Right forelimb (tissue), 1 donor: ENCODE data around the gene STXBP4.
"Not testable (repeated sequence)": the region's sequence is repeated elsewhere in the genome, so short reads cannot be mapped to it uniquely, and the experiment has no call there.

Source experiments
- DNase-seq: peaks from one replicate; pipeline ENCODE4 v3.0.0-alpha.2; 2018

Gene STXBP4

DNA sequence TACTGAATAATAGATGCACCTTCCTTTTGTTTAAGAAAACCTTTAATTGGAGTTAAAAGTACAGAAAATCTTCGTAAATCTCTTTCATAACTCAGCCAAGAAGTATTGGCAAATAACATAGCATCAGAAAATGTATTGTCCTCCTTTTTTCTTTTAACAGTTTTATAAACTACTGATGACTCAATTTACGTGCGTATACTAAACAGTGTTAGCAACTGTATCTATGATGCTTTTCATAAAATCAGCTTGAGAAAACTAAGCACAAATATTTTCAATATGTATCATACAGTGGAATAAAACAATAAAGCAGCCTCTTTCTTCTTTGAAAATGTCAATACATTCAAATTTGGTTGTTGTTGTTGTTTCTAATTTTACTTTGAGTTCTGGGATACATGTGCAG, 88.6 kb downstream of the STXBP4 start:
- no peak for DNase-seq

DNA sequence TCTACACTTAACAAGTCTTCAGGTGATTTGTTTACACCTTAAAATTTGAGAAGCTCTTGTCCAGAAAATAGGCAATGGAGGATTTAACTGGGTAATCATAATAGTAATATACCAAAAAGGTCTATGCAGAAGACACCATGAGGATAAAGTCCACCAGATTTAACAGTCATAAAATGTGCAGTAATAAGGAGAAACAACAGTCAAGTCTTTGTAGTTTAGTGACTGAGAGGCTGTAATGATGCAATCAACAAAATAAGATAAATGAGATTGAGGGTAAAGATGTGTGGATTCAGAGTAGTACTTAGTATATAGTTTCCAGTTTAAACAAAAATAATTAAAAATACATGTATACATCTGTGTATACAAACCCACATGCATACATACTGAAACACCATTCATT, 91.2 kb downstream of the STXBP4 start:
- DNase-seq, result no peak

DNA sequence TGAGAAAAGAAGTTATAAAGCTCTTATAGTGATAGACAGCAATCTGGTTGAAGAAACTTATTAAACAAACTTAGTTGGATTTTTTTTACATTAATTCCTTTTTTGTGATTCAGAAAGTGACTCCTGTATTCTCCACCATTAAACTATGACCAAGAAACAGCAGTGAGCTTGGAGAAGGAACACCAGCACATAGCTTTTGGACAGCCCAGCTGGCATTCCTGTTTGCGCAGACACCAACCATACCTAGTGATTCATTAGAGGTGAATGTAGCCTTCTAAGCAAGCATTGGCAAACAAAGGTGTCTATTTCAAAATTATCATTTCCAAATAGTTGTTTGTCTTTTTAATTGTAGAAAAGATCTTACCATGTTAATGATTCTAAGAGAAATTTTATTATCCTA, 94.4 kb downstream of the STXBP4 start:
- no peak for DNase-seq

DNA sequence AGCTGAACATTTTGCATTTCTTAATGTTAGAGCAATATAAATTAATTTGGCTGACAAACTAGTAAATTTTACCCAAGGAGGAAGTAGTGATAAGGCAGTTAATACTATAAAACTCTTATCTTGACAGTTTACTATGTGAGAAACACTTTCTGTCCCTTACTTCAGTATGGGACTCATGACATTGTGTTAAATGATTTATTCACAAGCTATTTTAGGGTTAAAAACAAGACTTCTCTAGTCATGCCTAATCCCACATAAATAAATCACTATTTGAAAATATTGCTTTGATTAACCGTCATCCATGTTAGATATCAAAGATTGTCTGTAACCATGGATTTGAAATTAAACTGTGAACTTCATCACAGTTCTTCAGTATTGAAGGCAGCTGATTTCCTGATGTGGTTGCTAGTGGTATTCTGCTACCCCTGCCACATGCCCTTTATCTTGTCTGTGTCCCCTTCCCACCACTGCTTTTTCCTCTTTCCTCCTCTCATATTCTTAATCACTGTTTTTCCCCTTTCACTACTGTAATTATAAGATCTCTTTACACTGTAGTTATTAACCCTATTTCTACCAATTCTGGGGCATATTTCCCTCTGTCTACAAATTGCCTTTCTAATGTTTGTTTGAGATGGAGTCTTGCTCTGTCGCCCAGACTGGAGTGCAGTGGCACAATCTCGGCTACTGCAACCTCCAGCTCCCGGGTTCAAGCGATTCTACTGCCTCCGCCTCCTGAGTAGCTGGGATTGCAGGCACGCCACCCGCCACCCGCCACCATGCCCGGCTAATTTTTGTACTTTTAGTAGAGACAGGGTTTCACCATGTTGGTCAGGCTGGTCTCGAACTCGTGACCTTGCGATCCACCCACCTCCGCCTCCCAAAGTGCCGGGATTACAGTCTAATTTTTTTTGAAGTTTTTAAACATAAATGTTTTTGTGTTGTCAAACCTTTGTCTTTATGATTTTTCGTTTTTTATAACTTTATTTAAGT, 95.6 kb downstream of the STXBP4 start:
- DNase-seq, result no peak

DNA sequence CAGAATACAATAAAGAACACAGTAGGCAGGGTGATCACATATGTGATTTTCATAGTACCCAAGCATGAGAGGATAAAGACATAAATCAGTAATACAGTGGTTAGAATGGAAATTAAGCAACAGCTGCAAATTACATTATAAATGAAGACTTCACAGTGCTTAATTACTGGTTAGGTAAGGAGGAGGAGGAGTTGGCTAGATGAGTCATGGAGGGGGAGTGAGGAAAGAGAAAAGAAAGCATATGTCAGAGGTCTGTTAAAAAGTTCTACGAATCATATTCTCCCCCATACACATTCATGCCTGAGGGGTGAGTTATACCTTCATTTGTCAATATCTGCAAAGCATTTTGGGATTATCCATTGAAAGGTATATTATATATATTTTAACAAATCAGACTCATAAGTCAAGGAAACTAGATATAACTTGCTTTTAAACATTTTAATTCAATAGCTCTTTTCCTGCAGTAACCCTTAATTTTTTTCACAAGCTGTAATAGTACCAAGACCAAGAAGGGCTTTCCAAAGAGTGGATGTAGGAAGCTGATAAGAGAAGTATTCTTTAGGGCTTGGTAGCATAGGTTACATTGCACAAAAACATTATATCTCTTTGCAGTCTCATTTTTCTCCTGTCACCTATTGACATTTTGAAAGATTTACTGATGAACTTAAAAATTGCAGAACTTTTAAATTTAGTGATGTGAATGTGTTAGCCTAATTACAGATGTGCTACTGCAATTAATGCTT, 99.3 kb downstream of the STXBP4 start:
- no peak for DNase-seq

DNA sequence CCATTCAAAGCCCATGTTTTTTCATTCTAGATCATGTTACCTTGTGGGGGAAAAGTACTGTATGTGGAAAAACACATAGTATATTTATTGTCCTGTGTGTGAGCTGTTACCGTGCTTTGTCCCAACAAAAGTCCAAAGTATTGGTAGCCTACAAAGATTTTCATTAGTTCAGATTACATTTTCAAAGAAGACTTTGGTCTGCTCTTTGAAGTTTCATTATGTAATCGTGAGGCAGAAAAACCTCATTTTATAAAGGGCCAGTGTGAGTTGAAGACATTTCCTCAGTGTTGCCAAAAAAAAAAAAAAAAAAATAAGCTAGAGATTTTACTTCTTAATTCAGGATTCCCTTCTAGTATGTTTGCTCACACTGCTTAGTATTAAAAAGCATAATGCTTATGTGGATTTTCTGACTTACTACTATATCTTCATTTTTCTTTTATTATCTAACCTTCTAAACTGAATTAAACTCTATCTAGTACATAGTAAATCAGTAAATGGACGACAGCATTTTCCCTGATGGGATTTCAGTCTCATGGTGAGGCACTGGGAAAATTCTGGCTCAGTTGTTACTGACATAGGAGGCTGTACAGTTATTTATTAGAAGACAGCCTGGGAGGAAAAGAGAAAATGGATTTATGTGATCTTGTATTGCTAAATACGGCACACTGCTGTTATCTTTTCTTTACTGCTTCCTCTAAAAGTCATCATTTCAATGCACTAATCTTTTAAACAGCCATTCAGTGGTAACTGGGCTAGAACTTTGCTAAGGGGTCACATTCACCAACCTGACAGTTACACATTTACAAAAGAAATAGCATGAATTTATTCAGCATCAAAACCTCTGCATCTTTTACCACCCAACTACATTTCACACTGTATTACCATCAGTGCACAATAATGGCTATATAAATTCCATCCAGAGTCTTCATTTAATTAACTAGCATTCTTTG, 100.6 kb downstream of the STXBP4 start:
- no peak for DNase-seq

DNA sequence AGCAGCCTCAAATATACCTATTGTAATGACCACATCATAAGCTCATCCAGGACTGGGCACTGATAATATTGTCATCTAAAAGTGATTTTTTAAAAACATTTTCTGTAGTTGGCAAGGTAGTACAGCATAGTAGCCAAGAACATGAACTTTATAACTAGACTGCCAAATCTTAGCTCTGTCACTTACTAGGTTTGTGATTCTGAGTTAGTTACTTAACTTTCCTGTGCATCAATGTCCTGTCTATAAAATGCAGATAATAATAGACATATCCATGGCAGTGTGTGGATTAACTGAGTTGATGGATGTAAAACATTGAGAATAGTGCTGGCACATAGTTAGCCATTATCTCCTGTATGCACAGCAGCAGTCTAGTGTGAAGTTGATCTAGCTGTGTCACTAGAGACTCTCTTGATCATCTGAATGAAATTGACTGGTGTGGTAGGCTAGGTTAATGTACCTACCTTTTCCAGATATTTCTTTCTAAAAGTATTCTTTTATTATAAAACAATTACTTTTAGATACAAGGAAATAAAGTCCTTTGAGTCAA, 101.5 kb downstream of the STXBP4 start:
- no peak for DNase-seq

DNA sequence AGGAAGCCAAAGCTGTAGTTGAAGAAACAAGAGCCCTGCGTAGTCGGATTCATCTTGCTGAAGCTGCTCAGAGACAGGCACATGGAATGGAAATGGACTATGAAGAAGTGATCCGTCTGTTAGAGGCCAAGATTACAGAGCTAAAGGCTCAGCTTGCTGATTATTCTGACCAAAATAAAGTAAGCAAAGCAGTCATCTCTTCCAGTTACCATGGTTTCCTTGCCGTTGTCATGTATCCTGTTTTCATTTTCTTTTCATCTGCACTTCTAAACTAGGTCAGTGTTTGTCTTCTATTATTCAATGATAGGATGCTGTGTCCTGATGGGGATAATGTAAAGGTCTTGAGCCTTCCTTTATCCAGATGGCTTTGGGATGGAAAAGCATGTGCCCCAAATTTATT, 104.3 kb downstream of the STXBP4 start:
- no peak for DNase-seq

DNA sequence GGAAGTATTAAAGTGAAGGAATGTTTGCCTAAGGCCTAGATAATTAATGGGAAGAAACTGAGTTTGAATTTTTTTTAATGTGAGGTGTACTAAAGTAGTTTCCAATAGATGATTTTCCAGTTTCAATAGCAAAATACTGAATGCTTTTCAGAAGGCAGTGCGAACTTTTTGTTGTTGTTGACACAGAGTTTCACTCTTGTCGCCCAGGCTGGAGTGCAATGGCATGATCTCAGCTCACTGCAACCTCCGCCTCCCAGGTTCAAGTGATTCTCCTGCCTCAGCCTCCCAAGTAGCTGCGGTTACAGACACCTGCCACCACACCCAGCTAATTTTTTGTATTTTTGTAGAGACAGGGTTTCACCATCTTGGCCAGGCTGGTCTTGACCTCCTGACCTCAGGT, 104.9 kb downstream of the STXBP4 start:
- DNase-seq, result not testable (repeated sequence)

DNA sequence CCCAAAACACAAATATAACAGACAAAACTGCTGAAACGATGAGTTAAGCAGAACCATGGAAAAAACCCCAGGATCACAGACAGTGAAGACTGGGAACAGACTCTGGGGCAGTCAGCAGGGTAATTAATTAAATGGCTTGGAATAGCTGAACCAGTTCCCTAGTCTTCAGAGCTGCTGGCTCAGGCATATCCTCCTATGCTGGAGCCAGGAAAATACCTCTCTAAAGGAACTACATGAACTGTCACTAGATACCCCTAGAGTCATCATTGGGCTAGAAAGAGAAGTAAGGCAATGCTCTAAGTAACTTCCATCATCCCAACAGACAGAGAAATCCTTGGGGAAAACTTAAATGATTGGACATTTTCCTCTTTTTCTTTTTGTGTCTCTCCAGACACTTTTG, 113.0 kb downstream of the STXBP4 start:
- DNase-seq, result no peak

DNA sequence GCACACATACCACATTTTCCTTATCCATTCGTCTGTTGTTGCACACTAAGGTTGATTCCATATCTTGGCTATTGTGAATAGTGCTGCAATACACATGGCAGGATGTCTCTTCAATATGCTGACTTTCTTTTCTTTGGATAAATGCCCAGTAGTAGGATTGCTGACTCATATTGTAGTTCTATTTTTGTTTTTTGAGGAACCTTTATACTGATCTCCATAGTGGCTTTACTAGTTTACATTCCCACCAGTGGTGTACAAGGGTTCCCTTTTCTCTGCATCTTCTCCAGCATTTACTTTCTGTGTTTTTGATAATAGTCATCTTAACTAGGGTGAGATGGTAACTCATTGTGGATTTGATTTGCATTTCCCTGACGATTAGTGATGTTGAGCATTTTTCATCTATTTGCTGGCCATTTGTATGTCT, 118.1 kb downstream of the STXBP4 start:
- DNase-seq, result no peak

DNA sequence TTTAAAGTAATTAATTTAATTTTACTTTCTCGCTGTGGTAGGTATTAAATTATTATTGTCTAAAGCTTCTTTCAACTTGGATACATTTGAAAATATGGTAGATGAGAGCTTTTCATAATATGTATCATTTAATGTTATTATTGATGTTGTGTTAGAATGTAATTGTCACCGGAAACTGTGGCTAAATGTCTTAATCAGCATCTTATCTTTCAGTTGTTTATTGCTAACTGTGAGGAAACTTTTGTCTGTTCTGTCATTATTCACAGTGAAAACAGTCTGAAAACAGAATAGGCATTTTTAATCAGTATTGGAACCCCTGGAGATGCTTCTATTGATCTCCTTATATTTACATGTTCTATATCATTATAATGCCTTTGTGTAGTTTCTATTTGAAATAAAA, 120.7 kb downstream of the STXBP4 start:
- no peak for DNase-seq

DNA sequence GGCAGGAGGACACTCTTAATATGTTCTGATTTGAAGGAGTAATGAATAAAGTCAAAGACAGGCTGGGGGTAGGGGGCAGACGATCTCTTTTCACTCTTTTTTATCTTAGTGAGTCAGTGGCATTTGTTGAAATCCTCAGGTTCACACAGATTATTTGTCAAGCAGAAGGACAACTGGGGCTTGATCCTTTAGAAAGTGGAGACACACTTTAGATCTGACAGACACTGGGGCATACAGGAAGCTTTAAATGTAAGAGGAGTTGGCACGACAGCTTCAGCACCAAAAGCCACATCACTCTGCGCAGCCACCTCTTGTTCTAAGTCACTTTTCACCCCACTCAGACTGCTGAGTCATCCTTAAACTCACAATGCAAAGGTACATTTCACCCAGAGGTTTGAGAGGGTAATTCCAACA, 121.5 kb downstream of the STXBP4 start:
- DNase-seq, result no peak

DNA sequence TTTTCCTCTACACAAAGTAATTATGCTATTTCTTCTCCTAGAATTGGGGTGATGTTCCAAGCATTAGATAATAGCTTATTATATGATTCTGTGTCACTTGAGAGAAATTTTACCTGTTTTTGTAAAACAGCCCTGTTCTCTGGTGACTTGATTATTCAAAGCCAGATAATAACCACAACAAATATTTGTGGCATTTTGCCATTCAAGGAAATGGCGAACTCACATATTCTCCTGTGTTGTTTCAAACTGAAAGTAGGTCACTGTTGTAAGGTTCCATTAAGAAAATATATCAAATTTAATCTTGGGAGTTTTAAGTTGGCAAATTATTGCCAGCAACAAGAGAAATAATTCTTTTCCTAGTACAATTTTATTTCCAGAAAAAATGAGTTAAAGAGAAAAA, 124.8 kb downstream of the STXBP4 start:
- DNase-seq, result no peak

DNA sequence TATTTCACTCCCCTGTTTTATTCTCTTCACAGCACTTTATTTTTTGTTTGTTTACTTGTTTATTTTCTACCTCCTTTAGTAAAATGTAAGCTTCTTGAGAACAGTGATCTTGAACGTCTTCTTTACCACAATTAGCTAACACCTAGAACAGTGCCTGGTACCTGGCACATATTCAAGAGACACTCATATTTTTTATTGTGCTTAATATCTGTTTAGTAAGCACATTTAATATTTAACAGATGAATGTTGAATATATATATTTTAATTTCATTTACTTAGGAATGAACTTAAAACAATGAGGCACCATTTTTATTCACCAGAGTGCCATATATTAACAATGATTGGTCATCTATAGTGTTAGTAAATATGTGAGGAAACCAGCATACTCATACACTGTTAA, 130.2 kb downstream of the STXBP4 start:
- no peak for DNase-seq

DNA sequence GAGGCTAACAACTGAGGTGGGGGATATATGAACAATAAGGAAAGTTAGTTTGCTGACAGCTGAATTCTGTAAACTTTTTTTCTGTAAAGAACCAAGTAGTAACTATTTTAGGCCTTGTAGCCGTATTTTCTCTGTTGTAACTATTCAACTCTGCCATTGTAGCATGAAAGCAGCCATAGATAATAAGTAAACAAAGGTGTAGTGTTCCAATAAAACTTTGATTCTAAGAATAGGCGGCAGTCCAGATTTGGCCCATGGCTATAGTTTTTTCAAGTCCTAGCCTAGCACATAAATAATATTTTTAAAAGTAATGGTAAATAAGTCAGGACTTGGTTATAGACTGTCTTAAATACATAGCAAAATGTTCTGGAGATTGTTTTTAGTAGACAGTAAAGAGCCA, 142.0 kb downstream of the STXBP4 start:
- no peak for DNase-seq

DNA sequence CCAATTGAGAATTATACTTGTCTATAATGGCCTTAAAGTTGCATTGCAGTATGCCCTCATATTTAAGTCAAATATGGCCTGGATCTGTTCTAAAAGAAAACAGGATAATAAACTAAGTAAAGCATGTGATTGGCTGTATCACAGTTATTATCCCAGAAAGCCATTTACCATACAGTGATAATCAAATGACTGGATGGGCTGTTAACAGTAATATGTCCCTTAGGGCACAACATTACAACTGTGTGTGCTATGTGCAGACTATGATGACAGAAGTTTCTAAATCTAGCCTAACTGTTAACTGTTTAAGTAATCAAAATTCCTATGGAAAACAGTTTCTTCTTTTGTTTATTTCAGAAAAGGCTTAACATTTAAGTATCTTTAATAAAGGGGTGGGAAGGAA, 145.7 kb downstream of the STXBP4 start:
- DNase-seq, result no peak

DNA sequence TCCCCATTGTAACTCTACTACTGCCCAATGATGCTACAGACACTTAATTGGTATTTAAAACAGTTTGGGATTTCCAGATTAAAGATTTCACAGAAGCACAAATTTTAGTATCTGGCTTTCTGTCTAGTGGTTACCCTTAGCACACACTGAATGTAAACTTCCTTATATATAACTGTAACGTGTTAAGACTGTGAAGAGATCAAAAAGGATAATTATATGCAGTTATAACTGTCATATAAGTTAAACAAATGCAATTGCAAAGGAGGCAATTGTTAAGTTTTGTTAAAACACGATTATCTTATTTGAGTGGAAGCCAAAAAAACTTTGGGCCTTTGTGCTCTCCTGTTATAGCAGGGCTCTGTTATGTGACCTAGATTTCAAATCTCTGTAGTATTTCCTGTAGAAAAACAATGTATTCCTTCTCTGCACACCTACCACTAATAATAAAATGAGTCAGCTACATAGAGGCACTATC, 147.9 kb downstream of the STXBP4 start:
- no peak for DNase-seq

DNA sequence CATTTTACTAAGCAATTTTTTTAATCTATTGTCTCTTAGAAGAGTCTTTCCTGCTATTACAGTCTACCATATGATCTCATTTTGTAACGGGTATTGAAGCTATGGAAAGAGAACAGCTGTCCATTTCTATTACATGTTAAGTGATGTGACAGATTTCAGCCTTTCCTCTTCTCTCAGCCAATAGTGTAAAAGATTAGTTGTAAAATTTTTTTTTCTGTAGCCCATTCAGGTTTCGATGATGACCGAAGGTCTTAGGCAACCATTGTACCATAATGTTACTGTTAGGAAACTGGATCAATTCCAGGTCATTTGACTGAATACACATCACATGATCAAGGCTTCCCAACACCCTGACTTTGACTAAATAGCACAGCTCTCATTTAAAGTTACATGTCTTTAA, 148.6 kb downstream of the STXBP4 start:
- no peak for DNase-seq

DNA sequence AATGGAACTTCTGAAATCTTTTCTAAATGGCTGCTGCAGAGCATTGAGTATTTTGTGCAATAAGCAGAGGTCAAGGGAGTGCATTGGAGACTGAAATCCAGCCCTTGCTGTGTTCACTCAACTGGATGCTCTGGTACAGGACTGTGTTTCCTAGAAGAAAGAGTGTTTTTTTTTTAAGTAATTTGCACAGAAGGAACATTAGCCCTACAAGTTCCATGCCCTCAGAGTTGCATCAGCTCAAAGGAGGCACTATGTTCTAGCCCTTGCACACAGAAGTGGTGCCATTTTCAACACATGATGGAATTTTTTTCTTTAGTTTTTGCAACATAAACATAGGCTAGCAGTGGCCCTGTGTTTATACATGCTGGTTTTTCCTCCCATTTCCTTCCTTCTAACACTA, 152.1 kb downstream of the STXBP4 start:
- no peak for DNase-seq

DNA sequence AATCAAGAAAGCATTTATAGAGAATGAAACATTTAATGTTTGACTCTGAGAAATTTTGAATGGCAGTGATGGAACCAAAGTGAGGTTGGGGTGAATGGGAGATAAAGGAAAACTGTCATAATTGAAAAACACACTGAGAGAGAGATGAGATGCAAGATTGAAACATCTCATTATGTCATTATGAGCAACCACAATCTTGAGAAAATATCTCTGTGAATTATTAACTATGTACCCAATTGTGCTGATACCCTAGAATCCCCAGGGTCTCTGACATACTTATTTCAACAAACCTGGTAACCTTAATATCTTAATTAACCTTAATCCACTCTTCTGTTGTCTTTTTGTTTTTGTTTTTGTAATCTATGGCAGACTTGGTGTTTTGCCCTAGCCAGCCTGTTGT, 152.7 kb downstream of the STXBP4 start:
- no peak for DNase-seq

DNA sequence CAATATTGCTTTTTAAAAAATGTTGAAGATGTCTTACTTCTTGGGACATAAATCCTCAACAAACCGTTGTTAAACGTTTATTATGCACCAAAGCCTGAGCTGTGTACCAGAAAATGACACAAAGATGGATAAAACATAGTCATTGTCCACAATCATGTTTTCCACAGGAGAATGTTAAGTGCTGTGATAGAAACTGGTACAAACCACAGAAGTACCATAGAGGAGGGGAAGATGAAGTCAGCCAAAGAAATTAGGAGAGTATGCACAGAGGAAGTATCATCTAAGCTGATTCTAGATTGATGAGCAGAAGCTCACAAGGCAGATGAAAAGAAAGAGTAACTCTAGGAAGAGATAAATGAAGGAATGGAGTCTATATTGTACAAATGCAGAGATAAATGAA, 153.5 kb downstream of the STXBP4 start:
- no peak for DNase-seq
